ENCODE data around the gene KRTAP10-2. TPM values are rescaled to one million over a fixed set of nuclear protein-coding genes. Genes with fewer than 3 reads are reported as not detected.
"Not testable (repeated sequence)": the region's sequence is repeated elsewhere in the genome, so short reads cannot be mapped to it uniquely, and the experiment has no call there.

Gene KRTAP10-2
- total RNA-seq, 1 experiment from 2014 or later, result not detected

- Mint-ChIP-seq H3K27me3 (ENCODE audit: unreplicated experiment) (peaks cover 100% of the 10 kb centered on the region), H3K9me3 (ENCODE audit: low read depth, unreplicated experiment) (no peaks in the 10 kb centered on the region), H3K27ac (ENCODE audit: unreplicated experiment) (no peak overlapping the region), H3K36me3 (ENCODE audit: insufficient read depth, unreplicated experiment) (no peaks in the 10 kb centered on the region), H3K4me1 (ENCODE audit: low read depth, unreplicated experiment) (peaks cover 9% of the 10 kb centered on the region), H3K4me3 (ENCODE audit: low read depth, unreplicated experiment) (no peak overlapping the region)
- no peak for TF ChIP-seq CTCF (IDR thresholded peaks at IDR 0.05; ENCODE audit: unreplicated experiment)
- no peak for DNase-seq
- CTCF ChIA-PET, result no interaction called here
- BruUV-seq (replicated peaks), result no TSS peak
- intact Hi-C loops (cut with micrococcal nuclease; ENCODE audit: unreplicated experiment), result no loop called here
Observed at GRCh38 chr21:44555200-44555875, 4.0 kb upstream of the KRTAP10-2 start.

GRCh38 chr21:44552681-44553080, 1.4 kb upstream of the KRTAP10-2 start:
- Mint-ChIP-seq H3K4me3 (ENCODE audit: low read depth, unreplicated experiment) (no peak overlapping the region), H3K27me3 (ENCODE audit: unreplicated experiment) (peaks cover 100% of the 10 kb centered on the region), H3K36me3 (ENCODE audit: insufficient read depth, unreplicated experiment) (no peaks in the 10 kb centered on the region), H3K4me1 (ENCODE audit: low read depth, unreplicated experiment) (peaks cover 9% of the 10 kb centered on the region), H3K27ac (ENCODE audit: unreplicated experiment) (no peak overlapping the region), H3K9me3 (ENCODE audit: low read depth, unreplicated experiment) (no peaks in the 10 kb centered on the region)
- CTCF ChIA-PET, result no interaction called here
- no peak for DNase-seq
- no peak for TF ChIP-seq CTCF (IDR thresholded peaks at IDR 0.05; ENCODE audit: unreplicated experiment)
- BruUV-seq (replicated peaks), result no TSS peak
- intact Hi-C loops (cut with micrococcal nuclease; ENCODE audit: unreplicated experiment), result no loop called here

GRCh38 chr21:44552136-44552535, 831 bp upstream of the KRTAP10-2 start:
- CTCF ChIA-PET, result no interaction called here
- H3K4me3 Mint-ChIP-seq (ENCODE audit: low read depth, unreplicated experiment), result no peak overlapping the region
- no peaks in the 10 kb centered on the region for H3K36me3 Mint-ChIP-seq (ENCODE audit: insufficient read depth, unreplicated experiment)
- peaks cover 9% of the 10 kb centered on the region for H3K4me1 Mint-ChIP-seq (ENCODE audit: low read depth, unreplicated experiment)
- H3K9me3 Mint-ChIP-seq (ENCODE audit: low read depth, unreplicated experiment), result no peaks in the 10 kb centered on the region
- no peak overlapping the region for H3K27ac Mint-ChIP-seq (ENCODE audit: unreplicated experiment)
- intact Hi-C loops (cut with micrococcal nuclease; ENCODE audit: unreplicated experiment), result no loop called here
- H3K27me3 Mint-ChIP-seq (ENCODE audit: unreplicated experiment), result peaks cover 100% of the 10 kb centered on the region
- no peak for DNase-seq
- no peak for TF ChIP-seq CTCF (IDR thresholded peaks at IDR 0.05; ENCODE audit: unreplicated experiment)
- BruUV-seq (replicated peaks), result no TSS peak

- BruUV-seq (replicated peaks), result no TSS peak
- DNase-seq, result no peak
- Mint-ChIP-seq H3K36me3 (ENCODE audit: insufficient read depth, unreplicated experiment) (no peaks in the 10 kb centered on the region), H3K4me1 (ENCODE audit: low read depth, unreplicated experiment) (peaks cover 9% of the 10 kb centered on the region), H3K27ac (ENCODE audit: unreplicated experiment) (no peak overlapping the region), H3K4me3 (ENCODE audit: low read depth, unreplicated experiment) (no peak overlapping the region), H3K9me3 (ENCODE audit: low read depth, unreplicated experiment) (peaks cover 3% of the 10 kb centered on the region), H3K27me3 (ENCODE audit: unreplicated experiment) (peaks cover 100% of the 10 kb centered on the region)
- intact Hi-C loops (cut with micrococcal nuclease; ENCODE audit: unreplicated experiment), result no loop called here
- CTCF ChIA-PET, result interaction anchor here (1.3 kb wide), 1 partner anchor 42 kb away, joined by 3 read pairs; the partner anchor contains the start of gene KRTAP10-6
- no peak for TF ChIP-seq CTCF (IDR thresholded peaks at IDR 0.05; ENCODE audit: unreplicated experiment)
Observed at GRCh38 chr21:44550807-44551206, 498 bp downstream of the KRTAP10-2 start.

- H3K36me3 Mint-ChIP-seq (ENCODE audit: insufficient read depth, unreplicated experiment); H3K4me1 Mint-ChIP-seq (ENCODE audit: low read depth, unreplicated experiment); H3K9me3 Mint-ChIP-seq (ENCODE audit: low read depth, unreplicated experiment); H3K4me3 Mint-ChIP-seq (ENCODE audit: low read depth, unreplicated experiment); BruUV-seq (replicated peaks); H3K27ac Mint-ChIP-seq (ENCODE audit: unreplicated experiment); DNase-seq; intact Hi-C loops (cut with micrococcal nuclease; ENCODE audit: unreplicated experiment): not testable (repeated sequence)
- H3K27me3 Mint-ChIP-seq (ENCODE audit: unreplicated experiment), result peaks cover 100% of the 10 kb centered on the region
- CTCF ChIA-PET, result interaction anchor here (1.3 kb wide), 1 partner anchor 42 kb away, joined by 3 read pairs; the partner anchor contains the start of gene KRTAP10-6
Observed at GRCh38 chr21:44550285-44550684, 1.0 kb downstream of the KRTAP10-2 start.
